ENCODE results near the gene DOK4. TPM values are rescaled to one million over a fixed set of nuclear protein-coding genes. Genes with fewer than 3 reads are reported as not detected.

DOK4 gene
- total and polyA plus RNA-seq, 2 donors (not counting 3 experiments of a cell fraction or from before 2014, with no cell fraction given), result 22.3 to 23.4 TPM

GRCh38 chr16:57477531-57478202, 8.6 kb downstream of the DOK4 start:
- TF ChIP-seq MAX (IDR thresholded peaks at IDR 0.05; ENCODE audit: insufficient read depth, insufficient read length), result no peak
- TF ChIP-seq GATA2 (IDR thresholded peaks at IDR 0.05; ENCODE audit: insufficient read depth, insufficient read length, low read depth, low read length), result no peak
- TF ChIP-seq CTCF (IDR thresholded peaks at IDR 0.05; ENCODE audit: extremely low read depth in 1 of 2, insufficient read depth in 1 of 2, low read depth in 1 of 2, low read length in 2 of 2), result no peak
- no peak for TF ChIP-seq EZH2 (IDR thresholded peaks at IDR 0.05; ENCODE audit: borderline replicate concordance, low read depth, low read length, severe bottlenecking)
- no peak for TF ChIP-seq POLR2A (IDR thresholded peaks at IDR 0.05; ENCODE audit: low read depth, low read length)
- no peak for TF ChIP-seq MYC (IDR thresholded peaks at IDR 0.05; ENCODE audit: low read depth, low read length)
- TF ChIP-seq JUN (IDR thresholded peaks at IDR 0.05; ENCODE audit: borderline replicate concordance, insufficient read depth, insufficient read length, low read depth), result no peak
- TF ChIP-seq FOS (IDR thresholded peaks at IDR 0.05; ENCODE audit: borderline replicate concordance, insufficient read depth, low read length), result no peak
- TF ChIP-seq POLR2AphosphoS5 (IDR thresholded peaks at IDR 0.05; ENCODE audit: insufficient read depth, low read depth, low read length), result no peak
- intact Hi-C loops (cut with micrococcal nuclease), result loop anchor here (10.0 kb wide), 1 partner anchor 167 kb away; no protein-coding TSS in a partner anchor
- Histone ChIP-seq H4K20me1 (replicated peaks; ENCODE audit: control insufficient read depth, extremely low read depth, insufficient read depth, low read length) (no peaks in the 10 kb centered on the region), H3K4me2 (ENCODE audit: insufficient read depth, low read length) (no peak overlapping the region), H3K36me3 (ENCODE audit: control insufficient read depth in 2 of 2, extremely low read depth in 1 of 2, insufficient read depth in 2 of 2, low read length in 2 of 2) (peaks cover 0 to 18% of the 10 kb centered on the region in 2 experiments), H3K9me1 (replicated peaks; ENCODE audit: control insufficient read depth, extremely low read depth, insufficient read depth, low read length) (no peaks in the 10 kb centered on the region), H3K79me2 (ENCODE audit: control insufficient read depth, insufficient read depth, low read length) (peaks cover 15% of the 10 kb centered on the region), H3K4me3 (replicated peaks in 1 of 3; ENCODE audit: insufficient read depth in 1 of 3, low read depth in 1 of 3, low read length in 3 of 3) (no peak overlapping the region), H2AFZ (ENCODE audit: low read depth, low read length) (no peak overlapping the region), H3K27me3 (ENCODE audit: control insufficient read depth in 2 of 2, insufficient read depth in 2 of 2, low read length in 2 of 2) (no peaks in the 10 kb centered on the region), H3K27ac (ENCODE audit: insufficient read depth, low read depth, low read length) (no peak overlapping the region), H3K9me3 (replicated peaks; ENCODE audit: control insufficient read depth, insufficient read depth, low read length) (no peaks in the 10 kb centered on the region), H3K4me1 (ENCODE audit: control insufficient read depth, extremely low read depth, insufficient read depth, low read length) (peaks cover 28% of the 10 kb centered on the region), H3K9ac (replicated peaks; ENCODE audit: extremely low read depth, insufficient read depth, low read length) (no peak overlapping the region)
- no TSS peak for BruUV-seq (replicated peaks)
- FAIRE-seq, result no peak
- ChIA-PET CTCF (interaction anchor here (3.0 kb wide), 1 partner anchor 42 kb away, joined by 21 read pairs; no protein-coding TSS in a partner anchor), POLR2A (no interaction called here)
- DNase-seq (ENCODE audit: low read depth, low spot score), result no peak
- dilution Hi-C loops (cut with MboI; ENCODE audit: extremely low pct_ligation_motif_present, low sequenced_read_pairs), result no loop called here

Measured in endothelial cell of umbilical vein (primary cell).